ENCODE measurements around the gene DHRS4. TPM values are rescaled to one million over a fixed set of nuclear protein-coding genes. Genes with fewer than 3 reads are reported as not detected.
"Not testable (repeated sequence)": the region's sequence is repeated elsewhere in the genome, so short reads cannot be mapped to it uniquely, and the experiment has no call there.

DHRS4 gene
- total RNA-seq, 1 experiment from 2014 or later = 12.7 TPM

DNA sequence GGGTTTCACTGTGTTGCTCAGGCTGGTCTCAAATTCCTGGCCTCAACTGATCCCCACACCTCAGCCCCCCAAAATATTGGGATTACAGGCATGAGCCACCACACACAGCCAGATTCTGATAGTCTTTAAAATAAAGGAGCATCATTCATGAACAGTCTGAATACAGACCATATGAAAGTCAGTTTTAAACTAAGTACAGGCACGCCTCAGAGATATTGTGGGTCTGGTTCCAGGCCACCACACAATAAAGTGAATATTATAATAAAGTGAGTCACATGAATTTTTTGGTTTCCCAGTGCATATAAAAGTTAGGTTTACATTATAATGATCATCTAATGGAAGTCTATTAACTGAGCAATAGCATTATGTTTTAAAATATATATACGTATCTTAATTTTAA lies 43.3 kb downstream of the DHRS4 start:
- not testable (repeated sequence) for DNase-seq; H3K4me2 ChIP-seq (ENCODE audit: insufficient read depth, insufficient read length, low read length); H3K18ac ChIP-seq (ENCODE audit: insufficient read length, low read depth, low read length); H3K56ac ChIP-seq (ENCODE audit: insufficient read length, low read depth, low read length); H2BK12ac ChIP-seq (ENCODE audit: insufficient read length, low read depth, low read length); H3K4me3 Mint-ChIP-seq; H2AFZ ChIP-seq (ENCODE audit: low read length); H4K20me1 ChIP-seq (ENCODE audit: control insufficient read depth, insufficient read depth, insufficient read length); H3K36me3 Mint-ChIP-seq (ENCODE audit: insufficient read depth in 1 of 3, low read depth in 3 of 3); H4K5ac ChIP-seq (ENCODE audit: insufficient read length, low read depth, low read length); H2BK120ac ChIP-seq (ENCODE audit: low read depth, low read length, poor library complexity, severe bottlenecking); H2BK15ac ChIP-seq (ENCODE audit: low read depth, low read length); H3K27ac ChIP-seq (ENCODE audit: insufficient read length, low read depth, low read length); H3K9me3 ChIP-seq (ENCODE audit: control insufficient read depth, low read depth, low read length); H3K9me3 Mint-ChIP-seq; H3K27ac Mint-ChIP-seq; H3K4me1 ChIP-seq (ENCODE audit: insufficient read depth, low read length); H2AK5ac ChIP-seq (ENCODE audit: insufficient read length, low read length); H3K23me2 ChIP-seq (ENCODE audit: insufficient read length, low read depth, low read length, poor library complexity, severe bottlenecking); H3K27me3 Mint-ChIP-seq (ENCODE audit: low read depth); H4K91ac ChIP-seq (ENCODE audit: insufficient read length, low read depth, low read length); H3T11ph ChIP-seq (ENCODE audit: low read length); H3K9ac ChIP-seq (ENCODE audit: extremely low read depth, insufficient read length, low read length); H3K4ac ChIP-seq (ENCODE audit: low read depth, low read length); H3K27me3 ChIP-seq (ENCODE audit: insufficient read depth, low read length); H3K14ac ChIP-seq (ENCODE audit: insufficient read depth, low read length); H2BK20ac ChIP-seq (ENCODE audit: low read depth, low read length, poor library complexity, severe bottlenecking); H3K79me1 ChIP-seq (ENCODE audit: insufficient read depth, low read depth, low read length, poor library complexity, severe bottlenecking); H3K23ac ChIP-seq (ENCODE audit: insufficient read length, low read depth, low read length); H4K8ac ChIP-seq (replicated peaks; ENCODE audit: insufficient read length, low read depth, low read length); H3K79me2 ChIP-seq (ENCODE audit: insufficient read depth, low read length); H2BK5ac ChIP-seq (ENCODE audit: insufficient read length, low read length); H3K4me1 Mint-ChIP-seq
- no CpG with 5 or more reads among the region's 2 CpGs for WGBS (ENCODE audit: extremely low coverage, insufficient read length, low lambda C conversion rate)

DNA sequence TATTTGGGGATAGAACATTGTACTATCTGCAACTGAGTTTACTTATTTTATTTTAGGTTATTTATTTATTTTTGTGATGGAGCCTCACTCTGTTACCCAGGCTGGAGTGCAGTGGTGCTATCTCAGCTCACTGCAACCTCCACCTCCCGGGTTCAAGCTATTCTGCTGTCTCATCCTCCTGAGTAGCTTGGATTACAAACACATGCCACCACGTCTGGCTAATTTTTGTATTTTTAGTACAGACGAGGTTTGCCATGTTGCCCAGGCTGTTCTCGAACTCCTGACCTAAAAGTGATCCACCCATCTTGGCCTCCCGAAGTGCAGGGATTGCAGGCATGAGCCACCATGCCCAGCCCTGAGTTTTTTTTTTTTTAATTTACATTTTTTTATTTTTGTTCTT lies 46.1 kb downstream of the DHRS4 start:
- H3K23me2 ChIP-seq (ENCODE audit: insufficient read length, low read depth, low read length, poor library complexity, severe bottlenecking); H2BK15ac ChIP-seq (ENCODE audit: low read depth, low read length); H3K14ac ChIP-seq (ENCODE audit: insufficient read depth, low read length); H3K9ac ChIP-seq (ENCODE audit: extremely low read depth, insufficient read length, low read length); H3K27ac ChIP-seq (ENCODE audit: insufficient read length, low read depth, low read length); DNase-seq; H3K18ac ChIP-seq (ENCODE audit: insufficient read length, low read depth, low read length); H4K5ac ChIP-seq (ENCODE audit: insufficient read length, low read depth, low read length); H3K4me2 ChIP-seq (ENCODE audit: insufficient read depth, insufficient read length, low read length); H3K27ac Mint-ChIP-seq; H3K27me3 Mint-ChIP-seq (ENCODE audit: low read depth); H3K23ac ChIP-seq (ENCODE audit: insufficient read length, low read depth, low read length); H3K4ac ChIP-seq (ENCODE audit: low read depth, low read length); H3K79me1 ChIP-seq (ENCODE audit: insufficient read depth, low read depth, low read length, poor library complexity, severe bottlenecking); H2AK5ac ChIP-seq (ENCODE audit: insufficient read length, low read length); H3K36me3 Mint-ChIP-seq (ENCODE audit: insufficient read depth in 1 of 3, low read depth in 3 of 3); H3K4me1 Mint-ChIP-seq; H3T11ph ChIP-seq (ENCODE audit: low read length); H4K8ac ChIP-seq (replicated peaks; ENCODE audit: insufficient read length, low read depth, low read length); H3K9me3 ChIP-seq (ENCODE audit: control insufficient read depth, low read depth, low read length); H3K4me3 Mint-ChIP-seq; H2BK5ac ChIP-seq (ENCODE audit: insufficient read length, low read length); H3K9me3 Mint-ChIP-seq; H2AFZ ChIP-seq (ENCODE audit: low read length); H3K4me1 ChIP-seq (ENCODE audit: insufficient read depth, low read length); H4K91ac ChIP-seq (ENCODE audit: insufficient read length, low read depth, low read length); H2BK120ac ChIP-seq (ENCODE audit: low read depth, low read length, poor library complexity, severe bottlenecking); H3K56ac ChIP-seq (ENCODE audit: insufficient read length, low read depth, low read length); H3K79me2 ChIP-seq (ENCODE audit: insufficient read depth, low read length); H3K27me3 ChIP-seq (ENCODE audit: insufficient read depth, low read length); H2BK20ac ChIP-seq (ENCODE audit: low read depth, low read length, poor library complexity, severe bottlenecking); H4K20me1 ChIP-seq (ENCODE audit: control insufficient read depth, insufficient read depth, insufficient read length); H2BK12ac ChIP-seq (ENCODE audit: insufficient read length, low read depth, low read length): not testable (repeated sequence)
- WGBS (ENCODE audit: extremely low coverage, insufficient read length, low lambda C conversion rate) = no CpG with 5 or more reads among the region's 5 CpGs

DNA sequence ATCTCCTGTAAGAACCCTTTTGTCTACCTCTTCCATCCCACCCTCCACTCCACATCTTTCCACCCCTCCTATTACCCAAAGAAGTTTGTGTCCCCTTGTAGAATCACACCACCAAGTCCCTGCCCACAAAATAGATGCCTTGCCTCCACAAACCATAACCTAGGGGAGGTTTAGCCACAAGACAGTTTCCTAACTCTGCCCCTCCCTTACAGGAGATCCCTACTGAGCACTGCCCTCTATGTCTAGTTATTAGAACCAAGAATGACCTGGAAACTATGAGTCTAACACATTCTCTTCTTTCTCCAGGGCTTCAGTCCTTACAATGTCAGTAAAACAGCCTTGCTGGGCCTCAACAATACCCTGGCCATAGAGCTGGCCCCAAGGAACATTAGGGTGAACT lies 47.5 kb downstream of the DHRS4 start:
- H2BK5ac ChIP-seq (ENCODE audit: insufficient read length, low read length); H4K20me1 ChIP-seq (ENCODE audit: control insufficient read depth, insufficient read depth, insufficient read length); H3K23ac ChIP-seq (ENCODE audit: insufficient read length, low read depth, low read length); H3K9ac ChIP-seq (ENCODE audit: extremely low read depth, insufficient read length, low read length); H2BK20ac ChIP-seq (ENCODE audit: low read depth, low read length, poor library complexity, severe bottlenecking); H4K5ac ChIP-seq (ENCODE audit: insufficient read length, low read depth, low read length); H3K4me1 Mint-ChIP-seq; H3K4ac ChIP-seq (ENCODE audit: low read depth, low read length); H3K27ac Mint-ChIP-seq; H3K79me1 ChIP-seq (ENCODE audit: insufficient read depth, low read depth, low read length, poor library complexity, severe bottlenecking); H3K14ac ChIP-seq (ENCODE audit: insufficient read depth, low read length); H3K27me3 ChIP-seq (ENCODE audit: insufficient read depth, low read length); H3K18ac ChIP-seq (ENCODE audit: insufficient read length, low read depth, low read length); H3K4me3 Mint-ChIP-seq; H3K9me3 ChIP-seq (ENCODE audit: control insufficient read depth, low read depth, low read length); H2BK12ac ChIP-seq (ENCODE audit: insufficient read length, low read depth, low read length); H3K4me2 ChIP-seq (ENCODE audit: insufficient read depth, insufficient read length, low read length); H2BK120ac ChIP-seq (ENCODE audit: low read depth, low read length, poor library complexity, severe bottlenecking); H3K9me3 Mint-ChIP-seq; H3T11ph ChIP-seq (ENCODE audit: low read length); H2AFZ ChIP-seq (ENCODE audit: low read length); H3K79me2 ChIP-seq (ENCODE audit: insufficient read depth, low read length); H2AK5ac ChIP-seq (ENCODE audit: insufficient read length, low read length); H2BK15ac ChIP-seq (ENCODE audit: low read depth, low read length); H3K27me3 Mint-ChIP-seq (ENCODE audit: low read depth); H3K56ac ChIP-seq (ENCODE audit: insufficient read length, low read depth, low read length); H4K8ac ChIP-seq (replicated peaks; ENCODE audit: insufficient read length, low read depth, low read length); H3K27ac ChIP-seq (ENCODE audit: insufficient read length, low read depth, low read length); H4K91ac ChIP-seq (ENCODE audit: insufficient read length, low read depth, low read length); H3K4me1 ChIP-seq (ENCODE audit: insufficient read depth, low read length); H3K36me3 Mint-ChIP-seq (ENCODE audit: insufficient read depth in 1 of 3, low read depth in 3 of 3); DNase-seq; H3K23me2 ChIP-seq (ENCODE audit: insufficient read length, low read depth, low read length, poor library complexity, severe bottlenecking): not testable (repeated sequence)

Data from H9 (cell line).